ENCODE results near the gene CCN6.

The CCN6 gene

GRCh38 chr6:112117554-112117953 lies 63.6 kb downstream of the CCN6 start:
- no peak for DNase-seq (ENCODE audit: low read depth in 2 of 2)

GRCh38 chr6:112118034-112118433 lies 64.1 kb downstream of the CCN6 start:
- DNase-seq (ENCODE audit: low read depth in 2 of 2): no peak

All from stimulated activated CD8-positive, alpha-beta memory T cell treated with anti-CD3 and anti-CD28 coated beads, Interleukin-7, amount 100 ng/mL, for 4 hours (primary cell).